PFSK-1 (cell line): Measurements from ENCODE around the gene HSCB.

Experiments used
- FOXP2 ChIP-seq: optimal IDR thresholded peaks from 2 replicates; pipeline ENCODE3; 2011; ENCODE audit warnings: borderline replicate concordance, control low read depth, inconsistent platforms; ENCODE audit not compliant: insufficient read depth; ENCODE audit errors: extremely low read length, extremely low read depth
- POLR2AphosphoS5 ChIP-seq: IDR thresholded peaks from 2 replicates; pipeline ENCODE4 v1.6.1; 2012; ENCODE audit warnings: low read depth, mild to moderate bottlenecking, control low read depth, low read length, moderate library complexity
- SIN3A ChIP-seq: IDR thresholded peaks from 2 replicates; pipeline ENCODE4 v1.6.1; 2012; ENCODE audit warnings: mild to moderate bottlenecking, low read length, moderate library complexity, borderline replicate concordance; ENCODE audit not compliant: insufficient read depth
- TAF1 ChIP-seq: IDR thresholded peaks from 2 replicates; pipeline ENCODE4 v1.6.1; 2012; ENCODE audit warnings: low read length, control low read depth, borderline replicate concordance; ENCODE audit not compliant: insufficient read depth
- TF ChIP-seq, protein P1 (sequence below), 2 experiments: IDR thresholded peaks; 2 replicates each; pipeline versions ENCODE4 v1.6.1 to v1.8.0; 2011 to 2012; ENCODE audit warnings: low read depth in 2 of 2, low read length in 2 of 2, control low read depth in 1 of 2, inconsistent platforms in 1 of 2, mild to moderate bottlenecking in 1 of 2, moderate library complexity in 1 of 2; ENCODE audit not compliant: insufficient read depth in 1 of 2

Gene HSCB

DNA sequence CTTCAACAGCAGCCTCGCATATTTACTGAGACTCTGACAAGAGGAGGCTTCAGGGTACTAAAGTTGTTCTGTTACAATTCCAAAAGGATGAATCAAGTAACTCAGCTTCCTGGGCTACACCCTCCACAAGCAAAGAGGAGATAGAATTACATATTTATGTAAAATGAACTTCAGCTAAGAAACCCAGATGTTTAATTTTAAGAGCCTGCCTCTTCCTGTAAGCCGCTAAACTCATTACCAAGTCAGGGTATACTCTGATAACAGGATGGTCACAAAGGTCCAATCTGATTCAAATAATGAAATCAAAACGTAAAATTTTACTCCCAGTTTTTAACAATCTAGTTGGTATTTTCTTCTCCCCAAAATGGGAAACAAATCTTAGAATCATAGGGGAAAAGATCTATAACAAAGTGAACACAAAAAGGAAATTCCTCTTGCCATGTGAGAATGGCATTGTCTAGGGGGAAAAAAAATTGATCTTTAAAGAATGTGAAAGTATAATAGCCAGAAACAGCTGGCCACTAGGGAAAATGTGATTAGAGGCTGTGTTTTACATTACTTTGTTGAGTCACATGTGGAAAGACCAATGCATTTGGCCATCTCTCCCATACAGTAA is 31.2 kb upstream of the HSCB start:
- TF ChIP-seq SIN3A (no peak), POLR2AphosphoS5 (no peak)
- TF ChIP-seq, protein P1, sequence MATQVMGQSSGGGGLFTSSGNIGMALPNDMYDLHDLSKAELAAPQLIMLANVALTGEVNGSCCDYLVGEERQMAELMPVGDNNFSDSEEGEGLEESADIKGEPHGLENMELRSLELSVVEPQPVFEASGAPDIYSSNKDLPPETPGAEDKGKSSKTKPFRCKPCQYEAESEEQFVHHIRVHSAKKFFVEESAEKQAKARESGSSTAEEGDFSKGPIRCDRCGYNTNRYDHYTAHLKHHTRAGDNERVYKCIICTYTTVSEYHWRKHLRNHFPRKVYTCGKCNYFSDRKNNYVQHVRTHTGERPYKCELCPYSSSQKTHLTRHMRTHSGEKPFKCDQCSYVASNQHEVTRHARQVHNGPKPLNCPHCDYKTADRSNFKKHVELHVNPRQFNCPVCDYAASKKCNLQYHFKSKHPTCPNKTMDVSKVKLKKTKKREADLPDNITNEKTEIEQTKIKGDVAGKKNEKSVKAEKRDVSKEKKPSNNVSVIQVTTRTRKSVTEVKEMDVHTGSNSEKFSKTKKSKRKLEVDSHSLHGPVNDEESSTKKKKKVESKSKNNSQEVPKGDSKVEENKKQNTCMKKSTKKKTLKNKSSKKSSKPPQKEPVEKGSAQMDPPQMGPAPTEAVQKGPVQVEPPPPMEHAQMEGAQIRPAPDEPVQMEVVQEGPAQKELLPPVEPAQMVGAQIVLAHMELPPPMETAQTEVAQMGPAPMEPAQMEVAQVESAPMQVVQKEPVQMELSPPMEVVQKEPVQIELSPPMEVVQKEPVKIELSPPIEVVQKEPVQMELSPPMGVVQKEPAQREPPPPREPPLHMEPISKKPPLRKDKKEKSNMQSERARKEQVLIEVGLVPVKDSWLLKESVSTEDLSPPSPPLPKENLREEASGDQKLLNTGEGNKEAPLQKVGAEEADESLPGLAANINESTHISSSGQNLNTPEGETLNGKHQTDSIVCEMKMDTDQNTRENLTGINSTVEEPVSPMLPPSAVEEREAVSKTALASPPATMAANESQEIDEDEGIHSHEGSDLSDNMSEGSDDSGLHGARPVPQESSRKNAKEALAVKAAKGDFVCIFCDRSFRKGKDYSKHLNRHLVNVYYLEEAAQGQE (IDR thresholded peaks at IDR 0.05; ENCODE audit: insufficient read depth in 1 of 2, low read depth in 2 of 2, low read length in 2 of 2): no peak

DNA sequence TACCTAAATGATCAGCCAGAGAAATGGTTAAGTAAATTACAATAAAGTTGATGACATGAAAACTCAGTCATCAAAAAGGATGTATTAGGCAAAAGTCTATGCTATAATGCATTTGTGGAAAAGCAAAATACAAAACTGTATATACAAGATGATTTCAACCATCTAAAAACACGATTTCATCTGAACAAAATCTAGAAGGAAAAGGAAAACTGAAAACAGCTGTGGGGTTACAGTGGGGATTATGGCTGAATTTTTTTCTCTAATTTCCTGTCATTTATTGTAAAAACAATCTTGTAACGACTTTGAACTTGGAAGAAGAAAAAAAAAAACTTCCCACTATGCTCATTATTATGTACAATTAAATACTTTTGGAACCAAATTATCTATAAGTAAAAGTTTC is 30.5 kb upstream of the HSCB start:
- TF ChIP-seq, protein P1 (IDR thresholded peaks at IDR 0.05; ENCODE audit: insufficient read depth in 1 of 2, low read depth in 2 of 2, low read length in 2 of 2): no peak
- no peak for TF ChIP-seq TAF1
- TF ChIP-seq SIN3A: no peak
- no peak for TF ChIP-seq FOXP2
- no peak for TF ChIP-seq POLR2AphosphoS5

GRCh38 chr22:28711820-28712777 is 29.7 kb upstream of the HSCB start:
- TF ChIP-seq POLR2AphosphoS5 (no peak), TAF1 (no peak), FOXP2 (no peak)
- TF ChIP-seq, protein P1 (IDR thresholded peaks at IDR 0.05; ENCODE audit: insufficient read depth in 1 of 2, low read depth in 2 of 2, low read length in 2 of 2): no peak

- TF ChIP-seq, protein P1 (IDR thresholded peaks at IDR 0.05; ENCODE audit: insufficient read depth in 1 of 2, low read depth in 2 of 2, low read length in 2 of 2): no peak
- no peak for TF ChIP-seq POLR2AphosphoS5
- TF ChIP-seq FOXP2: no peak
- TF ChIP-seq TAF1: no peak
- no peak for TF ChIP-seq SIN3A
These were observed 27.7 kb upstream of the HSCB start for GRCh38 chr22:28714043-28714628.
